Measurements from ENCODE around the gene GARNL3. TPM values are rescaled to one million over a fixed set of nuclear protein-coding genes. Genes with fewer than 3 reads are reported as not detected.

GARNL3 gene
- total and polyA plus RNA-seq, 2 donors (not counting 1 experiment from before 2014, with no cell fraction given), result 1.5 to 12.6 TPM

GRCh38 chr9:127285965-127286364 lies 21.4 kb downstream of the GARNL3 start:
- Histone ChIP-seq H3K36me3 (replicated peaks in 1 of 2; ENCODE audit: control extremely low read depth in 1 of 2, control insufficient read depth in 1 of 2, extremely low read depth in 1 of 2, insufficient read depth in 2 of 2, low read length in 1 of 2) (no peaks in the 10 kb centered on the region), H4K20me1 (ENCODE audit: control insufficient read depth, insufficient read depth, low read length, poor library complexity, severe bottlenecking) (no peaks in the 10 kb centered on the region), H3K79me2 (ENCODE audit: control insufficient read depth, insufficient read depth, low read length) (no peaks in the 10 kb centered on the region), H3K9me3 (ENCODE audit: control extremely low read depth in 1 of 3, control insufficient read depth in 2 of 3, insufficient read depth in 1 of 3, low read length in 2 of 3) (no peaks in the 10 kb centered on the region), H3K4me3 (ENCODE audit: control extremely low read depth in 1 of 5, extremely low read depth in 1 of 5, insufficient read depth in 1 of 5, low read depth in 2 of 5, low read length in 4 of 5) (no peak overlapping the region), H2AFZ (ENCODE audit: insufficient read depth, low read depth, low read length, poor library complexity, severe bottlenecking) (no peak overlapping the region), H3K27me3 (replicated peaks in 1 of 4; ENCODE audit: control extremely low read depth in 1 of 4, control insufficient read depth in 3 of 4, insufficient read depth in 4 of 4, low read length in 3 of 4) (no peaks in the 10 kb centered on the region), H3K4me1 (ENCODE audit: control insufficient read depth in 2 of 2, insufficient read depth in 2 of 2, low read length in 2 of 2) (no peaks in the 10 kb centered on the region), H3K9ac (ENCODE audit: low read length) (no peak overlapping the region), H3K27ac (ENCODE audit: low read length in 2 of 2) (no peak overlapping the region), H3K4me2 (replicated peaks; ENCODE audit: low read depth, low read length, poor library complexity, severe bottlenecking) (no peak overlapping the region)
- Mint-ChIP-seq H3K27ac (no peak overlapping the region), H3K9me3 (ENCODE audit: insufficient read depth) (no peaks in the 10 kb centered on the region), H3K4me3 (no peak overlapping the region), H3K27me3 (peaks cover 3% of the 10 kb centered on the region), H3K4me1 (peaks cover 13% of the 10 kb centered on the region)
- no peak for DNase-seq
- TF ChIP-seq CTCF (IDR thresholded peaks at IDR 0.05), result no peak
- TF ChIP-seq EZH2 (IDR thresholded peaks at IDR 0.05; ENCODE audit: borderline replicate concordance, insufficient read depth, low read depth, low read length, poor library complexity, severe bottlenecking), result no peak
- CTCF ChIA-PET, result no interaction called here
- POLR2A ChIA-PET, result no interaction called here
- no peak for ATAC-seq (ENCODE audit: low read depth)
- intact Hi-C loops (cut with micrococcal nuclease), result no loop called here

DNA sequence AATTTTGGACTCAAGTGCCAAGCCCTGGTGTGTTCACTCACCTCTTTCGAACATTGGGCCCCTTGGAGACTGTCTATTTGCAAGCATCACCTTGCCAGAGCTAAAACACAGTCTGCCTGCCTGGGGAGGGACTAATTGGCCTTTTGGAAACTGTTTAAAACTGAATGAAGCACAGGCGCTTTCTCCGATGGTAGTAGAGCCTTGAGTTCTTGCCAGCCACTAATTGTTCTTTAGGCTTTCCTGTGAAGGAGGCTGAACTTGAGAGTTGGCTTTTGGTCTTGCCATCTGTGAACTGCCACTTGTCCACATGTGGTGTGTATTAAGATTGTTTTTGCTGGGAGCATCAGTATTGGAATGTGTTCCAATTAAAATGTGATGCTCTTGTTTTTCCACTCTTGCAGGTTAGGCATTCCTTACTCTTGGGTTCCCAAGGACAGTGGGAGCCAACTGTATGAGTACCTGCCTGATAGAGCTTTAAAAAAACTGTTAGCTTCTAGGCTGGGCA lies 26.0 kb downstream of the GARNL3 start:
- Histone ChIP-seq H3K9ac (ENCODE audit: low read length) (no peak overlapping the region), H3K4me3 (ENCODE audit: control extremely low read depth in 1 of 5, extremely low read depth in 1 of 5, insufficient read depth in 1 of 5, low read depth in 2 of 5, low read length in 4 of 5) (no peak overlapping the region), H3K79me2 (ENCODE audit: control insufficient read depth, insufficient read depth, low read length) (no peaks in the 10 kb centered on the region), H3K4me1 (ENCODE audit: control insufficient read depth in 2 of 2, insufficient read depth in 2 of 2, low read length in 2 of 2) (no peaks in the 10 kb centered on the region), H3K36me3 (replicated peaks in 1 of 2; ENCODE audit: control extremely low read depth in 1 of 2, control insufficient read depth in 1 of 2, extremely low read depth in 1 of 2, insufficient read depth in 2 of 2, low read length in 1 of 2) (no peaks in the 10 kb centered on the region), H2AFZ (ENCODE audit: insufficient read depth, low read depth, low read length, poor library complexity, severe bottlenecking) (no peak overlapping the region), H3K9me3 (ENCODE audit: control extremely low read depth in 1 of 3, control insufficient read depth in 2 of 3, insufficient read depth in 1 of 3, low read length in 2 of 3) (no peaks in the 10 kb centered on the region), H3K4me2 (replicated peaks; ENCODE audit: low read depth, low read length, poor library complexity, severe bottlenecking) (no peak overlapping the region), H3K27ac (ENCODE audit: low read length in 2 of 2) (no peak overlapping the region), H4K20me1 (ENCODE audit: control insufficient read depth, insufficient read depth, low read length, poor library complexity, severe bottlenecking) (no peaks in the 10 kb centered on the region), H3K27me3 (replicated peaks in 1 of 4; ENCODE audit: control extremely low read depth in 1 of 4, control insufficient read depth in 3 of 4, insufficient read depth in 4 of 4, low read length in 3 of 4) (no peaks in the 10 kb centered on the region)
- ATAC-seq (ENCODE audit: low read depth), result no peak
- Mint-ChIP-seq H3K27ac (no peak overlapping the region), H3K9me3 (ENCODE audit: insufficient read depth) (no peaks in the 10 kb centered on the region), H3K27me3 (peaks cover 3% of the 10 kb centered on the region), H3K4me3 (no peak overlapping the region), H3K4me1 (no peaks in the 10 kb centered on the region)
- TF ChIP-seq CTCF (IDR thresholded peaks at IDR 0.05), result no peak
- no peak for TF ChIP-seq EZH2 (IDR thresholded peaks at IDR 0.05; ENCODE audit: borderline replicate concordance, insufficient read depth, low read depth, low read length, poor library complexity, severe bottlenecking)
- 100% methylated on average over 3 of the region's 3 CpGs for WGBS (ENCODE audit: insufficient coverage)
- intact Hi-C loops (cut with micrococcal nuclease), result no loop called here
- DNase-seq, result no peak
- POLR2A ChIA-PET, result no interaction called here
- CTCF ChIA-PET, result no interaction called here
